Smooth muscle cell (in vitro differentiated cells): ENCODE results near the gene CD44. TPM values are rescaled to one million over a fixed set of nuclear protein-coding genes. Genes with fewer than 3 reads are reported as not detected.

Experiments
- DNase-seq: peaks from one replicate; lab custom pipeline; 2025; ENCODE audit not compliant: unreplicated experiment; lab: John Stamatoyannopoulos, UW
- H2AFZ ChIP-seq: fragments of 200-600 bp; sonication (generic); 2 replicates; pipeline ENCODE4 v1.6.0; 2016; ENCODE audit warnings: antibody characterized with exemption, low read depth, mild to moderate bottlenecking
- H3F3A ChIP-seq: fragments of 200-600 bp; sonication (generic); 2 replicates; pipeline ENCODE4 v1.6.0; 2017; ENCODE audit warnings: antibody characterized with exemption, low read depth
- H3K27ac ChIP-seq: fragments of 200-600 bp; sonication (generic); 2 replicates; pipeline ENCODE4 v1.5.1; 2016; ENCODE audit warnings: low read depth, mild to moderate bottlenecking
- H3K27me3 ChIP-seq: fragments of 200-600 bp; sonication (generic); 2 replicates; pipeline ENCODE4 v1.6.1; 2016; ENCODE audit warnings: low read depth, mild to moderate bottlenecking
- H3K36me3 ChIP-seq: fragments of 200-600 bp; sonication (generic); 2 replicates; pipeline ENCODE4 v1.5.1; 2016; ENCODE audit warnings: low read depth
- H3K4me1 ChIP-seq: fragments of 200-600 bp; sonication (generic); 2 replicates; pipeline ENCODE4 v1.5.1; 2016; ENCODE audit warnings: low read depth
- H3K4me2 ChIP-seq: fragments of 200-600 bp; sonication (generic); 2 replicates; pipeline ENCODE4 v1.6.0; 2016; ENCODE audit warnings: mild to moderate bottlenecking
- H3K4me3 ChIP-seq: fragments of 200-600 bp; sonication (generic); 2 replicates; pipeline ENCODE4 v1.5.1; 2016; ENCODE audit warnings: mild to moderate bottlenecking
- H3K79me2 ChIP-seq: fragments of 200-600 bp; sonication (generic); 2 replicates; pipeline ENCODE4 v1.6.0; 2016; ENCODE audit warnings: low read depth, mild to moderate bottlenecking
- H3K9ac ChIP-seq: fragments of 200-600 bp; sonication (generic); 2 replicates; pipeline ENCODE4 v1.6.0; 2016; ENCODE audit warnings: low read depth
- H3K9me3 ChIP-seq: fragments of 200-600 bp; sonication (generic); replicated peaks from 2 replicates; pipeline ENCODE4 v1.5.1; 2016; ENCODE audit warnings: low read depth
- H4K20me1 ChIP-seq: fragments of 200-600 bp; sonication (generic); 2 replicates; pipeline ENCODE4 v1.6.0; 2016; ENCODE audit warnings: low read depth
- CTCF ChIP-seq: fragments of 200-600 bp; sonication (generic); IDR thresholded peaks from 2 replicates; pipeline ENCODE4 v1.5.1; 2017; ENCODE audit warnings: borderline replicate concordance, mild to moderate bottlenecking, antibody characterized with exemption; ENCODE audit not compliant: insufficient read depth, poor library complexity, severe bottlenecking
- WGBS: methylation state at CpG from one replicate; pipeline ENCODE4 v1.1.7; 2016; ENCODE audit warnings: low lambda C conversion rate; 5-methylcytosine and 5-hydroxymethylcytosine counted together
- polyA plus RNA-seq: library from polyadenylated mRNA; unstranded; fragments of >200 nt; fragmentation: Nextera tagmentation; extraction: Ambion mirVana; gene quantifications from 2 replicates; pipeline ENCODE4 v1.2.1, GENCODE V29; 2016
- total RNA-seq: library from RNA; depleted of rRNA; stranded (reverse); fragments of >200 nt; gene quantifications from 2 replicates; pipeline ENCODE4 v1.2.3, GENCODE V29; 2014

Gene CD44
- total and polyA plus RNA-seq, 2 experiments from 2014 or later: 116 to 248 TPM

GRCh38 chr11:35246745-35247144 is 107.8 kb downstream of the CD44 start:
- no peak overlapping the region for H3K4me3 ChIP-seq
- H3K4me2 ChIP-seq: peak overlapping the region; percentile 0
- WGBS: 17% methylated on average over 2 of the region's 2 CpGs
- H3K9me3 ChIP-seq: no peaks in the 10 kb centered on the region
- no peaks in the 10 kb centered on the region for H3K4me1 ChIP-seq
- no peak for TF ChIP-seq CTCF
- no peak overlapping the region for H2AFZ ChIP-seq
- H3K27ac ChIP-seq: peak overlapping the region; percentile 48
- no peaks in the 10 kb centered on the region for H3K79me2 ChIP-seq
- H4K20me1 ChIP-seq: no peaks in the 10 kb centered on the region
- H3F3A ChIP-seq: no peaks in the 10 kb centered on the region
- no peak overlapping the region for H3K9ac ChIP-seq
- DNase-seq: no peak
- no peaks in the 10 kb centered on the region for H3K36me3 ChIP-seq
- H3K27me3 ChIP-seq: no peaks in the 10 kb centered on the region

- Histone ChIP-seq H3F3A (no peaks in the 10 kb centered on the region), H4K20me1 (no peaks in the 10 kb centered on the region), H2AFZ (no peak overlapping the region), H3K27ac (peak overlapping the region; percentile 48), H3K4me3 (no peak overlapping the region), H3K9ac (no peak overlapping the region), H3K79me2 (no peaks in the 10 kb centered on the region), H3K9me3 (no peaks in the 10 kb centered on the region), H3K4me1 (no peaks in the 10 kb centered on the region), H3K4me2 (no peak overlapping the region), H3K36me3 (no peaks in the 10 kb centered on the region), H3K27me3 (no peaks in the 10 kb centered on the region)
- no peak for TF ChIP-seq CTCF
- no peak for DNase-seq
- WGBS: 91% methylated on average over 3 of the region's 3 CpGs
These were observed 108.5 kb downstream of the CD44 start for GRCh38 chr11:35247428-35247827.

- Histone ChIP-seq H3K9ac (no peak overlapping the region), H2AFZ (no peak overlapping the region), H3K4me2 (no peak overlapping the region), H3K27me3 (no peaks in the 10 kb centered on the region), H3K36me3 (no peaks in the 10 kb centered on the region), H3K4me3 (no peak overlapping the region), H4K20me1 (no peaks in the 10 kb centered on the region), H3K27ac (no peak overlapping the region), H3K4me1 (no peaks in the 10 kb centered on the region), H3K9me3 (no peaks in the 10 kb centered on the region), H3F3A (no peaks in the 10 kb centered on the region), H3K79me2 (no peaks in the 10 kb centered on the region)
- TF ChIP-seq CTCF: no peak
- DNase-seq: no peak
- WGBS: 86% methylated on average over 3 of the region's 3 CpGs
These were observed 108.9 kb downstream of the CD44 start for GRCh38 chr11:35247863-35248262.

GRCh38 chr11:35248558-35249323 is 109.8 kb downstream of the CD44 start:
- no peak overlapping the region for H3K4me2 ChIP-seq
- no peaks in the 10 kb centered on the region for H3K4me1 ChIP-seq
- no peaks in the 10 kb centered on the region for H4K20me1 ChIP-seq
- H3F3A ChIP-seq: no peaks in the 10 kb centered on the region
- 81% methylated on average over 4 of the region's 4 CpGs for WGBS
- no peaks in the 10 kb centered on the region for H3K9me3 ChIP-seq
- TF ChIP-seq CTCF: no peak
- no peak overlapping the region for H3K9ac ChIP-seq
- no peak overlapping the region for H3K4me3 ChIP-seq
- H3K27me3 ChIP-seq: no peaks in the 10 kb centered on the region
- no peak for DNase-seq
- H2AFZ ChIP-seq: no peak overlapping the region
- no peaks in the 10 kb centered on the region for H3K79me2 ChIP-seq
- no peaks in the 10 kb centered on the region for H3K36me3 ChIP-seq
- H3K27ac ChIP-seq: no peak overlapping the region
